GM21737 (cell line): Measurements from ENCODE around the gene MIDN.

Source experiments
- ATAC-seq: cut with Tn5 transposase; IDR thresholded peaks from one replicate; pipeline ENCODE4 v1.9.1; 2021; ENCODE audit warnings: mild to moderate bottlenecking, moderate library complexity; ENCODE audit not compliant: unreplicated experiment

The MIDN gene

DNA sequence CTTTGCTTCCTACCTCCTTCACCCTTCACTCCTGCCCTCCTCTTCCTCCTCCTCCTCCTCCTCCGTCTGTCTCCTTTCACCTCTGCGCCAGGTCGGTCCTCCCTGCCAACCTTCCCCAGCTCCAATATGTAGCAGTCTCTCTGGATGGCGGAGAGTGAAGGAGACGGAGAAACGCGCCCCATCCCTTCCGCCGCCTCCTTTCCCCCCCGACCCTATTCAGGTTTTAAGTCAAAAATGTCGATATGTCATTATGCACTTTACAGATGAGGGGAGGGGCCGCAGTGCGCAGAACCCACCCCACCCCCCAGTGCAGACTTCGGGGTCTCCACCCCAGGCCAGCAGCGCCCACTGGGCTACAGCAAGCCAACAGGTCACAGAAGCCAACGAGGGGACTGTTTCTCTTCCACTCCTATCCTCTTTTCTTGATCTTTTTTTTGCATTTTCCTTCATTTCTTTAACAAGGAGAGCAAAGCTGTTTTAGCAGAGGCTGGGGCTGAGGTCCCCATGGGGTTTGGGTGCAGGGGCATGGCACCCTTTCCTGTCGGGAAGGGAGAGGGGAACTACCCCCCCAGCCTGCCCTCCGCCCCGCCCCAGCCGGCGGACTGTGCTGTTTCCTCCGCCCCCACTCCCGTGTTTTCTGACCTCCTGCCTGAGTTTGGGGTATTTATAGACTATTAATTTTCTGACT is 9.2 kb downstream of the MIDN start:
- no peak for ATAC-seq

DNA sequence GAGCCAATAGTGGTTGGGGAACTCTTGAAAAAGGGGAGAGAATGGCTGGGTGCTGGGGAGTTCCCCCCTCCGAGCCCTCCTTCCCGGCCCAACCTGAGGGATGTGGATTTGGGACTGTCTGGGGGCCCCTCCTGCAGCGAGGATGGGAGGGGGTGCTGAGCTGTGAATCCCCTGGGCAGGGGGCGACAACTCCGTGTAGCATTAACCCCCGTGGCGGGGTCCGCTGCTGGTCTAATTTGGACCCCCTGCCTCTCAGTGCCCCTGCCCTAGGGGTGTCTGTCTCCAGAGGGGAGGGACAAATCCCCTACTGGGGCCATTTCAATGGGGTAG is 9.7 kb downstream of the MIDN start:
- ATAC-seq, result no peak

DNA sequence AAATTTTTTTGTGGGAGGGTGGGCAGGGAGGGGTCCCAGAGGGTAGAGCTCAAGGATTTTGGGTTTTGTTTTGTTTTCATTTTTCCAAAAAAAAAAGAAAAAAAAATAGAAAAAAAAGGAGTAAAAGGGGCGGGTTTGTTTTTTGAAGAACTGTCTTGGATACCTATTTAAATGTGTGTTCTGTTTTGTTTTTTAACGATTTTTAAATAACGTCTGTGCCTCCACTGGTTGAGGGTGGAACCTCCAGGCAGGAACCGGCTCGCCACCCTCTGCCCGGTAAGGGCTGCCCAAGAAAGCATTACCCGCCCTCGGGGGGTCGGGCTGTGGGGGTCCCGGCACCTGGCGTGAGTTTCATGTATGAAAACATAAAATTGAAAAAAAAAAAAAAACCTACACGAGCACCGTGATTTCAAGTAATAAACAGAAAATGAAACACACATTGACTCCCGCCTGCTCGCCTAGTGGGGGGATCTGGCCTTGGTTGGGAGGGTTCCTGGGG is 10.4 kb downstream of the MIDN start:
- no peak for ATAC-seq

DNA sequence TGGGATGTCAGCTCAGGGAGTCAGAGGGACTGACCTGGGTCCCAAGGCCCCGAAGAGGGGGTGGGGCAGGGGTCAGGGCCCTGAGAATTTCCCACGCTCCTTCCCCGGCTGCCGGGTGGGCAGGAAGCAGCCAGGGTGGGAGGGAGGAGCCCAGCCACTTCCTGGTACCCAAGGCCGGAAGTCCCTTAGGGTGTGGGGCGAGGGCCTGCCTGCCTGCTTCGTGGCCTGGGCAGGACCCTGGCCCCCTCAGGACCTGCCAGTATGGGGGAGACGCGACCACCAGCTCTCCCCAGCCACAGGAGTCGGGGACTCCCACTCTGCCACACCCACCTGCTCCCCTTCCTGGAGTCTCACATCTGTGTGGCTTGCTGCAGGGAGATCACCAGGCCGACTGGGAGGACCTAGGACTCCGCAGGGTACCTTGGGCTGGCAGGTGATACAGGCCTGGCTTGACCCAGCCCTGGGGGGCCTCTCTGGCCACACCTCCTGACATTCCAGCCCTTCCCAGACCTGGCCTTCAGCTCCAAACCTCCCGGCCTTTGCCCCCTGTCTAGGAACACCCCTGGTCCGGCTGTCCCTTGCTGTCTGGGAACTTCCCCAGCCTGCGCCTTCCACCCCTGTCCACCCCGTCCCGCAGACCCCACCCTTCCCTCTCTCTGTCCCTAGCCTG is 11.0 kb downstream of the MIDN start:
- peak; percentile 24 for ATAC-seq

DNA sequence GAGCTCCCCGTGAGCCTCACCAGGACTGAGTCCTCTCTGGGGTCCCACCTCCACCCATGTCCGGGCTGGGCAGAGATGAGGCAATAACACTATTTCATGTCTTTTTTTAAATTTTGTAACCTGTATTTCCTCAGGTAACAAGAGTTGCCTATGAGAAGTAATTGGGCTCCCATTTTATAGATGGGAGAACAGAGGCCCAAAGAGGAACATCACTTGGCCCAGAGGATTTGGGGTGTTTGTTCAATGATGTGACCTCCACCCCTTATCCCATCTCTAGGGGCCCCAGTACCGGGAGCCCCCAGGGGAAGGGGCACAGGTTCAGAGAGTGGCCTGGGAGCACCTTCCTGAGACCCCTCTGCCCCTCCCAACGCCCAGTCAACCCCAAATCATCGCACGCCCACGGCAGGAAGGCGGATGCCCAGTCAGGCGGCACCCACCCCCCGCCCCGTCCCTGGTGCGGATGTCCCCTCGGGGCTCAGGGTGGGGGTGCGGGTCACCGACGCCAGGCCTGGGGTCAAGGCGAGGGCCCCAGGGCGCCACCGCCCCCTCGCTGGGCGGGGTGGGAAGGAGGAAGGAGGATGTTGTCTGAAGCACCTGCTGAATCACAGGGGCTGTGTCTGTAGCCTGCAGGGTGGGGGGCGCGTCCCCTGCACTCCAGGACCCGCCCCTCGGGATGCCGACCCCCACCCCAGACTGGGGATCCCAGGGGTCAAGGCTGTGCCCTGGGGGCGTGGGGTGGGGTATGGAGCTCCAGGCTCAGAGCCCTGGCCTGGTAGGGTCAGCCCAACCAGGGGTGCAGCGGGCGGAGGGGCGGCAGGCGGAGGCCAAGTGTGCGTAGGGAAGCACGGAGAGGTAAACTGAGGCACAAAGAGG is 11.7 kb downstream of the MIDN start:
- peak; percentile 5 for ATAC-seq

DNA sequence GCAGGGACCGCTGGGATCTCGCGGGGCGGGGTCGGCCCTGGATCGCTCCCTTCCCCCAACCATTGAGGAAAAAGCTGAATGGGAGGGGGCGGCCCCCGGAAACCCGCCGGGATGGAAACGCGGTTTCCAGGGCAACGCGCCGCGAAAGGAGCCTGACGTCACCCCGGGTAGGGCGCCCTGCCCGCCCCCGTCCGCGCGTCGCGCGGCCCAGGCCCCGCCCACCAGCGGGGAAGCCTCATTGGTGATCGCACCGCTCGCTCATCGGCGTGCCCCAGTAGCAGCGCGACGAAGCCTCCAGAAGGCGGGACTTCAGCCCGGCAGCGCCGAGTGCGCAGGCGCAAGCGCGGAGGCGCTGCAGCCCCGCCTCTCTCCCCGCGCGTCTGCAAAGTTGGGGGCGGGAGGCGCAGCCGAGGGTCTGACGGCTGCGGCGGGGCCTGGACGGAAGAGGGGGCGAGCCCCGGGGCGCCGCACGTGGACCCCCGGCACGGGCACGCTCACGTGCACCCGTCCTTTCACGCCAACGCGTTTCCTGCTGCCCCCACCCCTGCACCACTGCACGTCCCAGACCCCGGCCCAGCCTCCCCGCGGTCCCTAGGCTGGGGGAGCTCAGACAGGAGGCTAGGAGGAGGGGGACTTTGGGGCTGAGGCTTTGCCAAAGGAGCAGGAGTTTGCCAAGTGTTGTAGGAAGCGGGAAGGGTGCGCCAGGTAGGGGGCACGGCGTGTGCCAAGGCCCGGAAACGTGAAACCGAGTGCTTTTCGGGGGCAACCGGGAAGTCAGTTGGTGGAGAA is 12.6 kb downstream of the MIDN start:
- ATAC-seq, result peak; percentile 41

DNA sequence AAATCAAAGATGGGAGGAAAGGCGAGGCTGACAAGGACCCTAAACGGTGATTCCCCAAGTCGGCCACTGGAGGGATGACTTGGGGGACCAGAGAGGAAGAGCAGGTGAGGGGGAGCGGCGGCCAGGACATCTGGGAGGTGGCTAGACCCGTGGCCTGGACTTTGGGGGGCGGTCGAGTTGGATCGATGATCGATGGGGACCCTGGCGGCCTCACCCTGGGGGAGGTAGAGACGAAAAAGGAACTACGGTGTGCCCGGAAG is 13.1 kb downstream of the MIDN start:
- no peak for ATAC-seq

GRCh38 chr19:1261798-1262622 is 13.6 kb downstream of the MIDN start:
- ATAC-seq, result no peak

DNA sequence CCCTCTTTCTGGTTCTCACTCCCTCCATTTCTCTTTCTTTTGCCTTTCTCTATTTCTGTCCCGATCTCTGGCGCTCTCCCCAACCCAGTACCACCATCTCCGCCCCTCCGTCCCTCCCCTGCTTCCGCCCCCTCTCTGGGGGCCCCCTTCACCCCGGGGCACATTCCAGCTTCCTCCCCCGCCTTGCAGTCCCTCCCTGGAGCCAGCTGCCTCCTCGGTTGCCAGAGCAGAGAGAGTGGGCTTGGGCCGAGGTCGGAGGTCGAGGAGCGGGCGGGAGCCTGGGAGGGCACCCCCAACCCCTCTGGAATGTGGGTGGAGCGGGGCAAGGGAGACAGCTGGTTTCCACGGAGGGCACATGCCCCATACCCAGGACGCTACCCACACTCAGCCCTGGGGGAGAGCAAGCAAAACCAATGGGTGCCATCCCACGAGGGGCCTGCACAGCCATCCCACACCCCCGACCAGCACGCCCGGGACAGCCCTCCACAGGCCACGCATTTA is 14.3 kb downstream of the MIDN start:
- ATAC-seq, result no peak

DNA sequence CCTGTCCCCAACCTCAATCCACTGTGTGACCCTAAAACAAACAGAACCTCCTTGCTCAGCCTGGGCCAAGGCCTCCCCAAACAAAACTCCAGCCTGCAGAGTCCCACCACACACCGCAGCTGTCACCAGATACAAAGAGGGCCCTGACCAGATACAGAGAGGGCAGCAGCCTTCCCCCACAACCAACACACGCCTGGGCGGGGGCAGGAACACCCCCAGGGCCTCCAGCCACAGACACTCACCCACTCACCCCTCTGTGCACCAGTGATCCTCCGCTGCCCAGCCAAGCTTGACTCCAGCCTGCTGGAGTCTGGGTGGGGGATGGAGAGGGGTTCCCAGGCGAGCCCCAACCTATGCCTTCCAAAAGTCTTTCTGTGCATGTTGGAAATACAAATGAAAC is 14.8 kb downstream of the MIDN start:
- no peak for ATAC-seq

- ATAC-seq, result no peak
These were observed 16.6 kb downstream of the MIDN start for GRCh38 chr19:1264801-1265614.

DNA sequence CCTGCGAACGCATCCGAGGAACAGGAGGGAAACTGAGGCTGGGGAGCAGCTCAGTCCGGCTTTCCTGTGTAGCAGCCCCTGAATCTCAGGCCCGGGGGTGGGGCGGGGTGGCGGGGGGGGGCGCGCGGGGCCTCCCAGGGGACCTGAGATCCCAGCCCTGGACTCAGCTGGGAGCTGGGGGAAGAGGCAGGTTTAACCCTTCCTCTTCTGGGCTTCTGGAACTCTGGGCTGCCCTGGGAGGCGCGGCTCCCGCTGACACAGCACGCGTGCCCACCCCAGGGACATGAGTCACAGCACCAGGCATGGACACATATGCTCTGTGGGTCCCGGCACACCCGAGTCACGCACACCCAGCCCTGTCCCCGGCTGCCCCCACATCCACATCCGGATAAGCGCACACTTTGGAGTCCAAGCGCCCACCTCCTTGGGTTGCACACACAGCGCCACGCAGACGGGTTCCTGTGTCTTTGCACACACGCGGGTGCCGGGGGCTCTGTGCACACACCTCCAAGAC is 17.3 kb downstream of the MIDN start:
- no peak for ATAC-seq

- peak; percentile 29 for ATAC-seq
These were observed 17.9 kb downstream of the MIDN start for GRCh38 chr19:1266129-1266915.

- ATAC-seq, result peak; percentile 10
These were observed 18.6 kb downstream of the MIDN start for GRCh38 chr19:1266916-1267476.

GRCh38 chr19:1267477-1268225 is 19.3 kb downstream of the MIDN start:
- no peak for ATAC-seq

- no peak for ATAC-seq
These were observed 20.1 kb downstream of the MIDN start for GRCh38 chr19:1268226-1269064.
